NT2/D1 (cell line): ENCODE data around the gene CXorf49.
"Not testable (repeated sequence)": the region's sequence is repeated elsewhere in the genome, so short reads cannot be mapped to it uniquely, and the experiment has no call there.

Experiments used
- SUZ12 ChIP-seq: IDR thresholded peaks from 2 replicates; pipeline ENCODE4 v1.6.1; 2011; ENCODE audit not compliant: insufficient read length, insufficient read depth; ENCODE audit errors: extremely low read depth
- YY1 ChIP-seq: IDR thresholded peaks from 2 replicates; pipeline ENCODE4 v1.6.1; 2011; ENCODE audit not compliant: insufficient read length, insufficient read depth
- ZNF274 ChIP-seq: IDR thresholded peaks from 2 replicates; pipeline ENCODE4 v1.6.1; 2011; ENCODE audit warnings: mild to moderate bottlenecking, low read depth, low read length

GRCh38 chrX:71767134-71767533 is 49.0 kb upstream of the CXorf49 start:
- TF ChIP-seq ZNF274, YY1, SUZ12: not testable (repeated sequence)
